Liver (tissue), 9 donors: Measurements from ENCODE around the gene KCTD5. TPM values are rescaled to one million over a fixed set of nuclear protein-coding genes. Genes with fewer than 3 reads are reported as not detected.

ENCODE experiments used
- DNase-seq: peaks from one replicate; pipeline ENCODE4 v3.0.0-alpha.2; 2017; ENCODE audit warnings: low spot score
- H3K27ac ChIP-seq, 2 donors: one replicate each; pipeline ENCODE4 v1.7.0; 2013; ENCODE audit warnings: inconsistent platforms in 2 of 2, low read length in 2 of 2, control low read depth in 1 of 2, low read depth in 1 of 2, mild to moderate bottlenecking in 1 of 2
- H3K27me3 ChIP-seq, 4 donors: one replicate each; pipeline versions ENCODE4 v1.6.1 to v1.7.0; 2013; ENCODE audit warnings: low read length in 3 of 4, inconsistent platforms in 1 of 4, mild to moderate bottlenecking in 1 of 4, moderate library complexity in 1 of 4; ENCODE audit not compliant: control insufficient read depth in 4 of 4, insufficient read depth in 4 of 4
- H3K36me3 ChIP-seq, 4 donors: one replicate each; pipeline versions ENCODE4 v1.6.1 to v1.7.0; 2013; ENCODE audit warnings: low read length in 3 of 4, mild to moderate bottlenecking in 3 of 4, low read depth in 1 of 4, moderate library complexity in 1 of 4; ENCODE audit not compliant: control insufficient read depth in 4 of 4, insufficient read depth in 3 of 4
- H3K4me1 ChIP-seq, 4 donors: one replicate each; pipeline versions ENCODE4 v1.6.1 to v1.7.0; 2013; ENCODE audit warnings: low read length in 3 of 4, mild to moderate bottlenecking in 3 of 4, moderate library complexity in 1 of 4; ENCODE audit not compliant: control insufficient read depth in 4 of 4, insufficient read depth in 4 of 4
- H3K4me3 ChIP-seq, 3 donors: one replicate each; pipeline versions ENCODE4 v1.6.1 to v1.7.0; 2013; ENCODE audit warnings: low read length in 3 of 3, control low read depth in 1 of 3, low read depth in 1 of 3, mild to moderate bottlenecking in 1 of 3
- H3K9ac ChIP-seq, 2 donors: one replicate each; pipeline ENCODE4 v1.7.0; 2013; ENCODE audit warnings: low read length in 2 of 2, mild to moderate bottlenecking in 2 of 2, moderate library complexity in 2 of 2, control low read depth in 1 of 2, low read depth in 1 of 2
- H3K9me3 ChIP-seq, 4 donors: one replicate each; pipeline versions ENCODE4 v1.6.1 to v1.7.0; 2013; ENCODE audit warnings: low read length in 3 of 4; ENCODE audit not compliant: control insufficient read depth in 4 of 4
- EGR1 ChIP-seq, 2 donors: IDR thresholded peaks; 2 replicates each; pipeline ENCODE4 v1.6.1; 2016 to 2018; ENCODE audit warnings: antibody characterized with exemption in 2 of 2, low read depth in 2 of 2
- FOXA2 ChIP-seq: IDR thresholded peaks from 2 replicates; pipeline ENCODE4 v1.6.1; 2016; ENCODE audit warnings: antibody characterized with exemption
- GABPA ChIP-seq, 2 donors: IDR thresholded peaks in 1 of 2; conservative IDR thresholded peaks in 1 of 2; 2 replicates each; pipeline ENCODE4 v1.6.1; 2016; ENCODE audit warnings: antibody characterized with exemption in 2 of 2, mild to moderate bottlenecking in 1 of 2, moderate library complexity in 1 of 2
- HNF4A ChIP-seq, 2 donors: conservative IDR thresholded peaks; 2 replicates each; pipeline ENCODE4 v1.6.1; 2016; ENCODE audit warnings: antibody characterized with exemption in 2 of 2, mild to moderate bottlenecking in 2 of 2
- HNF4G ChIP-seq: IDR thresholded peaks from 2 replicates; pipeline ENCODE4 v1.6.1; 2016; ENCODE audit warnings: antibody characterized with exemption
- JUND ChIP-seq, 2 donors: IDR thresholded peaks; 2 replicates each; pipeline ENCODE4 v1.6.1; 2016; ENCODE audit warnings: antibody characterized with exemption in 2 of 2
- NR2F2 ChIP-seq: IDR thresholded peaks from 2 replicates; pipeline ENCODE4 v1.6.1; 2016; ENCODE audit warnings: antibody characterized with exemption
- RAD21 ChIP-seq, 2 donors: IDR thresholded peaks; 2 replicates each; pipeline ENCODE4 v1.6.1; 2016; ENCODE audit warnings: antibody characterized with exemption in 2 of 2, mild to moderate bottlenecking in 2 of 2
- RXRA ChIP-seq, 2 donors: IDR thresholded peaks; 2 replicates each; pipeline ENCODE4 v1.6.1; 2017 to 2018; ENCODE audit warnings: antibody characterized with exemption in 2 of 2, mild to moderate bottlenecking in 1 of 2
- TAF1 ChIP-seq: conservative IDR thresholded peaks from 2 replicates; pipeline ENCODE4 v1.6.1; 2016; ENCODE audit warnings: antibody characterized with exemption, mild to moderate bottlenecking
- YY1 ChIP-seq: IDR thresholded peaks from 2 replicates; pipeline ENCODE4 v1.6.1; 2016; ENCODE audit warnings: antibody characterized with exemption, mild to moderate bottlenecking
- WGBS: extraction: QIAGEN DNeasy Blood & Tissue Kit; methylation state at CpG from one replicate; pipeline ENCODE4 v1.1.7; 2013; 5-methylcytosine and 5-hydroxymethylcytosine counted together
- polyA plus RNA-seq, 2 donors: library from polyadenylated mRNA; stranded (reverse) in 1 of 2; unstranded in 1 of 2; fragments of 200-250 nt in 1 of 2; fragments of >200 nt in 1 of 2; fragmentation: Nextera tagmentation in 1 of 2; extraction: Ambion mirVana in 1 of 2; gene quantifications; one replicate each; pipeline versions ENCODE4 v1.2.1 to v1.2.3, GENCODE V29; 2013 to 2015
- total RNA-seq, 2 donors: library from RNA; depleted of rRNA; stranded (reverse); fragments of >200 nt; gene quantifications; one replicate each; pipeline ENCODE4 v1.2.3, GENCODE V29; 2014
- TF ChIP-seq, protein P1 (sequence below): IDR thresholded peaks from 2 replicates; pipeline ENCODE4 v1.6.1; 2016; ENCODE audit warnings: antibody characterized with exemption
- TF ChIP-seq, protein P2 (sequence below): IDR thresholded peaks from 2 replicates; pipeline ENCODE4 v1.6.1; 2016; ENCODE audit warnings: antibody characterized with exemption
- TF ChIP-seq, protein P3 (sequence below): IDR thresholded peaks from 2 replicates; pipeline ENCODE4 v1.6.1; 2016; ENCODE audit warnings: antibody characterized with exemption, mild to moderate bottlenecking
- TF ChIP-seq, protein P4 (sequence below): IDR thresholded peaks from 2 replicates; pipeline ENCODE4 v1.6.1; 2016; ENCODE audit warnings: antibody characterized with exemption
- TF ChIP-seq, protein P5 (sequence below): fragments of 150-350 bp; IDR thresholded peaks from 2 replicates; pipeline ENCODE4 v1.5.1; 2017; ENCODE audit warnings: improper control_type of control experiment, low read depth, low read length; ENCODE audit not compliant: missing input control
- donor health status: healthy.
- donor health status: healthy.
- donor health status: healthy.
- donor health status: healthy.
- donor health status: healthy.

KCTD5 gene
- total and polyA plus RNA-seq, 4 donors: 8.3 to 14.2 (median 11.5) TPM

DNA sequence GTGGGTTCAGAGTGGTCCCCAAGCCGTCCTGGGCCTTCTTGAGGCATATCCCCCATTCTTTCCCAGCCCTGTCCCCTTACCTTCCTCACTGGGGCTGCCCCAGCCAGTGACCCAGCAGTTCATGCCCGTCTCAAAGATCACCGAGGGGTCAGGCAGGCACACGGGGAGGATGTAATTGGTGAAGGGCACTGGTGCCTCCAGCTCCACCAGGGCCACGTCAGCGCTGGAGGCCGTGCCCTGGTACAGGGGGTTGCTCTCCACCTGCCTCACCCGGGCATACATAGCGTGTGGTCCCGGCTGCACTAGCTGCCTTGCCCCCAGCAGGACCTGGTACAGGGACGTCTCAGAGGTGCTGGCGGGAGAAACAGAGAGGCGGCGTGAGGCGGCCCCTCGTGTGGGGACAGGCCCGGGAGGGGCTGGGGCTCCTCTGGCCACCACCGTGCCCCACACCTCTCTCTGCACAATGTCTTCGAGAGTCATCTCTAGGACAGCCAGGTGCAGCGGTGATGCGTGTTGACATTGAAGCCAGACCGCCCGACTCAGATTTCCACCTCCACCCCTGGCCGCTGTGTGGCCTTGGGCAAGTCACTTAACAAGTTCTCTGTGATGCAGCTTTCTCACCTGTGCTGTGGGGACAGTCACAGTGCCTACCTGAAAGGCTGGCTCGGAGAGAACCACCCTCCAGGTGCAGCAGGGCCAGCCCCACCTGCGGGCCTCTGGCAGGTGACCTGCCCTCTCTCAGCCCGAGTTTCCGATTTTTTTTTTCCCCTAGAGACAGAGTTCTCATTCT lies 31.9 kb downstream of the KCTD5 start (continued):
- TF ChIP-seq TAF1 (no peak), HNF4A (conservative IDR thresholded peaks at IDR 0.05) (no peak)

DNA sequence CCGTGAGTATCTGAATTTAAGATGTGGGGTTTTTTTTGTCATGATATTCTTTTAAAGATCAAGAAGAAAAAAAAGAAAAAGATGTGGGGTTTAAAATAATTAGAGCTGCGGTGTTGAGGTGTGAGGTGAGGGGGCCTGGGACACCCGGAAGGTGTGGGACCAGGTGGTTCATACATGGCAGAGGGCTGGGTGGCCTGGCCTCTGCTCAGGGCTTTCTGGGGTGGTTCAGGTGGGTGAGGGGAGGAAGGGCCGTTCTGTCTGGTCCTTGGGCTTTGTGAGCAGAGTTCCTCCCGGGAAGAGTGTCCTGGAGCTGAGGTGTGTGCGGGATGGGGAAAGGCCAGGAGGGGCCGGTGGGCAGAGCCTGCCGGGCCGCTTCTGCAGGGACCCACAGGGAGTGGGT lies 32.7 kb downstream of the KCTD5 start:
- Histone ChIP-seq H3K9me3 (no peaks in the 10 kb centered on the region), H3K4me3 (no peak overlapping the region), H3K4me1 (peaks cover 10 to 17% (median 16%) of the 10 kb centered on the region in 4 donors), H3K27ac (no peak overlapping the region), H3K27me3 (no peaks in the 10 kb centered on the region), H3K9ac (no peak overlapping the region), H3K36me3 (no peaks in the 10 kb centered on the region)
- TF ChIP-seq, protein P1, sequence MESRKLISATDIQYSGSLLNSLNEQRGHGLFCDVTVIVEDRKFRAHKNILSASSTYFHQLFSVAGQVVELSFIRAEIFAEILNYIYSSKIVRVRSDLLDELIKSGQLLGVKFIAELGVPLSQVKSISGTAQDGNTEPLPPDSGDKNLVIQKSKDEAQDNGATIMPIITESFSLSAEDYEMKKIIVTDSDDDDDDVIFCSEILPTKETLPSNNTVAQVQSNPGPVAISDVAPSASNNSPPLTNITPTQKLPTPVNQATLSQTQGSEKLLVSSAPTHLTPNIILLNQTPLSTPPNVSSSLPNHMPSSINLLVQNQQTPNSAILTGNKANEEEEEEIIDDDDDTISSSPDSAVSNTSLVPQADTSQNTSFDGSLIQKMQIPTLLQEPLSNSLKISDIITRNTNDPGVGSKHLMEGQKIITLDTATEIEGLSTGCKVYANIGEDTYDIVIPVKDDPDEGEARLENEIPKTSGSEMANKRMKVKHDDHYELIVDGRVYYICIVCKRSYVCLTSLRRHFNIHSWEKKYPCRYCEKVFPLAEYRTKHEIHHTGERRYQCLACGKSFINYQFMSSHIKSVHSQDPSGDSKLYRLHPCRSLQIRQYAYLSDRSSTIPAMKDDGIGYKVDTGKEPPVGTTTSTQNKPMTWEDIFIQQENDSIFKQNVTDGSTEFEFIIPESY: no peak
- TF ChIP-seq, protein P2, sequence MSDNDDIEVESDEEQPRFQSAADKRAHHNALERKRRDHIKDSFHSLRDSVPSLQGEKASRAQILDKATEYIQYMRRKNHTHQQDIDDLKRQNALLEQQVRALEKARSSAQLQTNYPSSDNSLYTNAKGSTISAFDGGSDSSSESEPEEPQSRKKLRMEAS: no peak
- TF ChIP-seq GABPA (IDR thresholded peaks at IDR 0.05 in 1 of 2, conservative IDR thresholded peaks at IDR 0.05 in 1 of 2): no peak
- no peak for TF ChIP-seq EGR1 (IDR thresholded peaks at IDR 0.05; ENCODE audit: low read depth in 2 of 2)
- TF ChIP-seq NR2F2: no peak
- no peak for TF ChIP-seq FOXA2
- no peak for TF ChIP-seq HNF4A (conservative IDR thresholded peaks at IDR 0.05)
- TF ChIP-seq JUND (IDR thresholded peaks at IDR 0.05): no peak
- no peak for TF ChIP-seq RXRA (IDR thresholded peaks at IDR 0.05)
- TF ChIP-seq RAD21 (IDR thresholded peaks at IDR 0.05): no peak
- TF ChIP-seq, protein P3, sequence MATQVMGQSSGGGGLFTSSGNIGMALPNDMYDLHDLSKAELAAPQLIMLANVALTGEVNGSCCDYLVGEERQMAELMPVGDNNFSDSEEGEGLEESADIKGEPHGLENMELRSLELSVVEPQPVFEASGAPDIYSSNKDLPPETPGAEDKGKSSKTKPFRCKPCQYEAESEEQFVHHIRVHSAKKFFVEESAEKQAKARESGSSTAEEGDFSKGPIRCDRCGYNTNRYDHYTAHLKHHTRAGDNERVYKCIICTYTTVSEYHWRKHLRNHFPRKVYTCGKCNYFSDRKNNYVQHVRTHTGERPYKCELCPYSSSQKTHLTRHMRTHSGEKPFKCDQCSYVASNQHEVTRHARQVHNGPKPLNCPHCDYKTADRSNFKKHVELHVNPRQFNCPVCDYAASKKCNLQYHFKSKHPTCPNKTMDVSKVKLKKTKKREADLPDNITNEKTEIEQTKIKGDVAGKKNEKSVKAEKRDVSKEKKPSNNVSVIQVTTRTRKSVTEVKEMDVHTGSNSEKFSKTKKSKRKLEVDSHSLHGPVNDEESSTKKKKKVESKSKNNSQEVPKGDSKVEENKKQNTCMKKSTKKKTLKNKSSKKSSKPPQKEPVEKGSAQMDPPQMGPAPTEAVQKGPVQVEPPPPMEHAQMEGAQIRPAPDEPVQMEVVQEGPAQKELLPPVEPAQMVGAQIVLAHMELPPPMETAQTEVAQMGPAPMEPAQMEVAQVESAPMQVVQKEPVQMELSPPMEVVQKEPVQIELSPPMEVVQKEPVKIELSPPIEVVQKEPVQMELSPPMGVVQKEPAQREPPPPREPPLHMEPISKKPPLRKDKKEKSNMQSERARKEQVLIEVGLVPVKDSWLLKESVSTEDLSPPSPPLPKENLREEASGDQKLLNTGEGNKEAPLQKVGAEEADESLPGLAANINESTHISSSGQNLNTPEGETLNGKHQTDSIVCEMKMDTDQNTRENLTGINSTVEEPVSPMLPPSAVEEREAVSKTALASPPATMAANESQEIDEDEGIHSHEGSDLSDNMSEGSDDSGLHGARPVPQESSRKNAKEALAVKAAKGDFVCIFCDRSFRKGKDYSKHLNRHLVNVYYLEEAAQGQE: no peak
- TF ChIP-seq, protein P4, sequence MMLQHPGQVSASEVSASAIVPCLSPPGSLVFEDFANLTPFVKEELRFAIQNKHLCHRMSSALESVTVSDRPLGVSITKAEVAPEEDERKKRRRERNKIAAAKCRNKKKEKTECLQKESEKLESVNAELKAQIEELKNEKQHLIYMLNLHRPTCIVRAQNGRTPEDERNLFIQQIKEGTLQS: no peak
- TF ChIP-seq YY1: no peak
- no peak for TF ChIP-seq HNF4G
- TF ChIP-seq TAF1: no peak
- TF ChIP-seq, protein P5, sequence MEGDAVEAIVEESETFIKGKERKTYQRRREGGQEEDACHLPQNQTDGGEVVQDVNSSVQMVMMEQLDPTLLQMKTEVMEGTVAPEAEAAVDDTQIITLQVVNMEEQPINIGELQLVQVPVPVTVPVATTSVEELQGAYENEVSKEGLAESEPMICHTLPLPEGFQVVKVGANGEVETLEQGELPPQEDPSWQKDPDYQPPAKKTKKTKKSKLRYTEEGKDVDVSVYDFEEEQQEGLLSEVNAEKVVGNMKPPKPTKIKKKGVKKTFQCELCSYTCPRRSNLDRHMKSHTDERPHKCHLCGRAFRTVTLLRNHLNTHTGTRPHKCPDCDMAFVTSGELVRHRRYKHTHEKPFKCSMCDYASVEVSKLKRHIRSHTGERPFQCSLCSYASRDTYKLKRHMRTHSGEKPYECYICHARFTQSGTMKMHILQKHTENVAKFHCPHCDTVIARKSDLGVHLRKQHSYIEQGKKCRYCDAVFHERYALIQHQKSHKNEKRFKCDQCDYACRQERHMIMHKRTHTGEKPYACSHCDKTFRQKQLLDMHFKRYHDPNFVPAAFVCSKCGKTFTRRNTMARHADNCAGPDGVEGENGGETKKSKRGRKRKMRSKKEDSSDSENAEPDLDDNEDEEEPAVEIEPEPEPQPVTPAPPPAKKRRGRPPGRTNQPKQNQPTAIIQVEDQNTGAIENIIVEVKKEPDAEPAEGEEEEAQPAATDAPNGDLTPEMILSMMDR: no peak
- 35% methylated on average over 9 of the region's 9 CpGs for WGBS
- no peak for DNase-seq
